HFFc6 (cell line): ENCODE measurements around the gene ROBO1. TPM values are rescaled to one million over a fixed set of nuclear protein-coding genes. Genes with fewer than 3 reads are reported as not detected.

Experiments
- DNase-seq: peaks from one replicate; pipeline ENCODE4 v3.0.0-alpha.2; 2018
- H3K27ac Mint-ChIP-seq: 2 replicates; pipeline ENCODE4 v1.8.0; 2020; ENCODE audit warnings: mild to moderate bottlenecking, mixed read lengths
- H3K27me3 Mint-ChIP-seq: 2 replicates; pipeline ENCODE4 v1.8.0; 2021; ENCODE audit warnings: mild to moderate bottlenecking, moderate library complexity, mixed read lengths; ENCODE audit not compliant: insufficient read depth
- H3K36me3 Mint-ChIP-seq: 2 replicates; pipeline ENCODE4 v1.8.0; 2021; ENCODE audit warnings: low read depth, mixed read lengths
- H3K4me1 Mint-ChIP-seq: 2 replicates; pipeline ENCODE4 v1.8.0; 2020; ENCODE audit warnings: low read depth, mixed read lengths
- H3K4me3 Mint-ChIP-seq: 2 replicates; pipeline ENCODE4 v1.8.0; 2020; ENCODE audit warnings: mild to moderate bottlenecking, moderate library complexity, mixed read lengths
- H3K9me3 Mint-ChIP-seq: 2 replicates; pipeline ENCODE4 v1.8.0; 2020; ENCODE audit warnings: mild to moderate bottlenecking, mixed read lengths
- total RNA-seq, 6 experiments: library from RNA; stranded (reverse); fragmentation: NEBNext Ultra II Directional; extraction: Animal tissue kit (Norgen Biotek cat#: 25700); gene quantifications; 2 replicates in 1 of 6; 3 replicates in 5 of 6; pipeline ENCODE4 v1.2.3, GENCODE V29; 2021
- TF ChIP-seq, protein P1 (sequence below): fragments of 200-600 bp; sonication (generic); IDR thresholded peaks from 2 replicates; pipeline ENCODE4 v1.5.0; 2021; ENCODE audit warnings: antibody characterized with exemption, mild to moderate bottlenecking

ROBO1 gene
- total RNA-seq, 6 experiments from 2014 or later = 38.7 to 51.3 (median 41.7) TPM

DNA sequence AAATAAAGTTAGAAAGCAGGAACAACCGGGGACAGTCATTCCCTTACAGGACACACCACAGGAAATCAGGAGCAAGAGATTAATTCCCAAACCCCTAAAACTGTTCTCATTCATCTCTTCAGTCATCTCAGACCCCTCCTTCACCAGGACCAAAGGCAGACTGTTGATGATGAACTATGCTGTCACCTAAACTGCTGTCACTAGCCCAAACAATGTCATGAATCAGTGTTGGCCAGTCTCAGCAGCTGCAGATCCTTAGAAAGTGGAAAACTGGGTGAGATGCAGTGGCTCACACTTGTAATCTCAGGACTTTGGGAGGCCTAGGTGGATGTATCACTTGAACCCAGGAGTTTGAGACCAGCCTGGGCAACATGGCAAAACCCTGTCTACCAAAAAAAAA is 909.6 kb downstream of the ROBO1 start:
- peaks cover 20% of the 10 kb centered on the region for H3K4me1 Mint-ChIP-seq
- no peak overlapping the region for H3K4me3 Mint-ChIP-seq
- H3K9me3 Mint-ChIP-seq = no peaks in the 10 kb centered on the region
- TF ChIP-seq, protein P1, sequence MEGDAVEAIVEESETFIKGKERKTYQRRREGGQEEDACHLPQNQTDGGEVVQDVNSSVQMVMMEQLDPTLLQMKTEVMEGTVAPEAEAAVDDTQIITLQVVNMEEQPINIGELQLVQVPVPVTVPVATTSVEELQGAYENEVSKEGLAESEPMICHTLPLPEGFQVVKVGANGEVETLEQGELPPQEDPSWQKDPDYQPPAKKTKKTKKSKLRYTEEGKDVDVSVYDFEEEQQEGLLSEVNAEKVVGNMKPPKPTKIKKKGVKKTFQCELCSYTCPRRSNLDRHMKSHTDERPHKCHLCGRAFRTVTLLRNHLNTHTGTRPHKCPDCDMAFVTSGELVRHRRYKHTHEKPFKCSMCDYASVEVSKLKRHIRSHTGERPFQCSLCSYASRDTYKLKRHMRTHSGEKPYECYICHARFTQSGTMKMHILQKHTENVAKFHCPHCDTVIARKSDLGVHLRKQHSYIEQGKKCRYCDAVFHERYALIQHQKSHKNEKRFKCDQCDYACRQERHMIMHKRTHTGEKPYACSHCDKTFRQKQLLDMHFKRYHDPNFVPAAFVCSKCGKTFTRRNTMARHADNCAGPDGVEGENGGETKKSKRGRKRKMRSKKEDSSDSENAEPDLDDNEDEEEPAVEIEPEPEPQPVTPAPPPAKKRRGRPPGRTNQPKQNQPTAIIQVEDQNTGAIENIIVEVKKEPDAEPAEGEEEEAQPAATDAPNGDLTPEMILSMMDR = no peak
- DNase-seq = no peak
- H3K27me3 Mint-ChIP-seq = no peaks in the 10 kb centered on the region
- H3K36me3 Mint-ChIP-seq = no peaks in the 10 kb centered on the region
- H3K27ac Mint-ChIP-seq = no peak overlapping the region

GRCh38 chr3:78857494-78858111 is 910.2 kb downstream of the ROBO1 start:
- TF ChIP-seq, protein P1 = no peak
- H3K4me3 Mint-ChIP-seq = no peak overlapping the region
- H3K27ac Mint-ChIP-seq = no peak overlapping the region
- peaks cover 20% of the 10 kb centered on the region for H3K4me1 Mint-ChIP-seq
- DNase-seq = no peak
- no peaks in the 10 kb centered on the region for H3K9me3 Mint-ChIP-seq
- H3K36me3 Mint-ChIP-seq = no peaks in the 10 kb centered on the region
- no peaks in the 10 kb centered on the region; the same call in 1 of the 2 replicates for H3K27me3 Mint-ChIP-seq

DNA sequence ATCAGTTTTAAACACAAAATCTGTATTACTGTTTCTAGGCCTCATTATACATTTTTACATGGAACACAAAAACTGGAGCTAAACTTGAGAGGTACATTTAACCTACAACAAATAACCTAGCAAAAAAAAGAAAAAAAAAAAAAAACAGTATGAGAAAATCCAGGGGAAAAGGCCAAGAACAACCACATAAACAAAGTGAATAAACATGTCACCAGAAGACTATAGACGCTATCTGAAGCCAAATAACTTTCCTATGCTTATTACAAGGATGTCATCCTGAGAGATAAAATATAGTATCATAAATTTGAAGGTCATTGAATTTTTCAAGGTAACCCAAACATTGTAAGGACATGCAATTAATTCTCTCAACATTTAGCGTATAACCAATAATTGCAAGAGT is 911.6 kb downstream of the ROBO1 start:
- H3K36me3 Mint-ChIP-seq = no peaks in the 10 kb centered on the region
- H3K27me3 Mint-ChIP-seq = no peaks in the 10 kb centered on the region; the same call in 1 of the 2 replicates
- H3K4me1 Mint-ChIP-seq = peaks cover 20% of the 10 kb centered on the region
- H3K4me3 Mint-ChIP-seq = no peak overlapping the region
- TF ChIP-seq, protein P1 = no peak
- no peak overlapping the region for H3K27ac Mint-ChIP-seq
- no peaks in the 10 kb centered on the region for H3K9me3 Mint-ChIP-seq
- DNase-seq = no peak

GRCh38 chr3:78855190-78855589 is 912.6 kb downstream of the ROBO1 start:
- H3K36me3 Mint-ChIP-seq = no peaks in the 10 kb centered on the region
- H3K9me3 Mint-ChIP-seq = no peaks in the 10 kb centered on the region
- no peak for DNase-seq
- no peaks in the 10 kb centered on the region; the same call in 1 of the 2 replicates for H3K27me3 Mint-ChIP-seq
- TF ChIP-seq, protein P1 = no peak
- no peak overlapping the region for H3K4me3 Mint-ChIP-seq
- peaks cover 20% of the 10 kb centered on the region for H3K4me1 Mint-ChIP-seq
- H3K27ac Mint-ChIP-seq = no peak overlapping the region

GRCh38 chr3:78848392-78849288 is 919.2 kb downstream of the ROBO1 start:
- TF ChIP-seq, protein P1 = no peak
- H3K36me3 Mint-ChIP-seq = no peaks in the 10 kb centered on the region
- no peak overlapping the region for H3K27ac Mint-ChIP-seq
- H3K4me1 Mint-ChIP-seq = peaks cover 28% of the 10 kb centered on the region
- no peaks in the 10 kb centered on the region; the same call in 1 of the 2 replicates for H3K27me3 Mint-ChIP-seq
- no peak overlapping the region for H3K4me3 Mint-ChIP-seq
- H3K9me3 Mint-ChIP-seq = no peaks in the 10 kb centered on the region
- DNase-seq = no peak
